Common myeloid progenitor, CD34-positive (primary cell): ENCODE results near the gene ZNF561.

Experiments
- CTCF ChIA-PET: fragments of 350-600 bp; sonication (Branson Sonifier 250); formaldehyde crosslinking; loops from one replicate; lab custom pipeline; 2021; ENCODE audit warnings: antibody characterized with exemption; lab: Charles Lee
- POLR2A ChIA-PET: fragments of 350-600 bp; sonication (Branson Sonifier 250); formaldehyde crosslinking; loops from one replicate; lab custom pipeline; 2021; ENCODE audit warnings: antibody characterized with exemption; lab: Charles Lee
- DNase-seq, 3 donors: peaks; one replicate each; pipeline versions ENCODE4 v3.0.0 to v3.0.0-alpha.2; 2013
- H3K27ac ChIP-seq, 2 experiments: 1 replicate in 1 of 2; 2 replicates in 1 of 2; pipeline ENCODE4 v1.7.0; 2013; ENCODE audit warnings: inconsistent platforms in 2 of 2, low read length in 2 of 2, mild to moderate bottlenecking in 2 of 2, low read depth in 1 of 2, moderate library complexity in 1 of 2; ENCODE audit not compliant: severe bottlenecking in 2 of 2, insufficient read depth in 1 of 2, poor library complexity in 1 of 2
- H3K27me3 ChIP-seq, 5 experiments: replicated peaks in 2 of 5; 1 replicate in 3 of 5; 2 replicates in 2 of 5; pipeline versions ENCODE4 v1.6.1 to v1.7.0; 2013; ENCODE audit warnings: low read length in 4 of 5, mild to moderate bottlenecking in 2 of 5, moderate library complexity in 2 of 5, inconsistent platforms in 1 of 5; ENCODE audit not compliant: insufficient read depth in 5 of 5, control insufficient read depth in 4 of 5
- H3K36me3 ChIP-seq, 4 experiments: 1 replicate in 2 of 4; 2 replicates in 2 of 4; pipeline versions ENCODE4 v1.6.1 to v1.7.0; 2013; ENCODE audit warnings: low read length in 3 of 4, control low read depth in 1 of 4, mild to moderate bottlenecking in 1 of 4; ENCODE audit not compliant: control insufficient read depth in 4 of 4, insufficient read depth in 4 of 4
- H3K4me1 ChIP-seq, 4 experiments: 1 replicate in 3 of 4; 2 replicates in 1 of 4; pipeline versions ENCODE4 v1.6.1 to v1.7.1; 2013; ENCODE audit warnings: low read length in 3 of 4, mild to moderate bottlenecking in 3 of 4, control low read depth in 1 of 4, inconsistent platforms in 1 of 4, moderate library complexity in 1 of 4; ENCODE audit not compliant: control insufficient read depth in 4 of 4, insufficient read depth in 4 of 4; ENCODE audit errors: control extremely low read depth in 1 of 4
- H3K4me3 ChIP-seq, 7 experiments: 1 replicate in 4 of 7; 2 replicates in 3 of 7; pipeline versions ENCODE4 v1.5.1 to v1.7.0; 2013; ENCODE audit warnings: mild to moderate bottlenecking in 7 of 7, low read length in 6 of 7, moderate library complexity in 6 of 7, inconsistent platforms in 2 of 7, low read depth in 2 of 7, control low read depth in 1 of 7; ENCODE audit not compliant: insufficient read depth in 4 of 7, control insufficient read depth in 1 of 7; ENCODE audit errors: extremely low read depth in 1 of 7
- H3K9me3 ChIP-seq, 5 experiments: 1 replicate in 4 of 5; 2 replicates in 1 of 5; pipeline versions ENCODE4 v1.6.1 to v1.7.1; 2013; ENCODE audit warnings: low read length in 4 of 5, mild to moderate bottlenecking in 2 of 5, inconsistent platforms in 1 of 5, low read depth in 1 of 5, moderate library complexity in 1 of 5; ENCODE audit not compliant: control insufficient read depth in 4 of 5, insufficient read depth in 2 of 5; ENCODE audit errors: control extremely low read depth in 1 of 5
- WGBS: methylation state at CpG from one replicate; pipeline ENCODE4 v1.1.5; 2013; ENCODE audit not compliant: insufficient coverage; 5-methylcytosine and 5-hydroxymethylcytosine counted together

Gene ZNF561

GRCh38 chr19:9650345-9650744, 29.3 kb upstream of the ZNF561 start:
- Histone ChIP-seq H3K27ac (no peak overlapping the region), H3K4me3 (no peak overlapping the region), H3K36me3 (peaks cover 33 to 70% (median 52%) of the 10 kb centered on the region in 4 experiments), H3K4me1 (no peaks in the 10 kb centered on the region), H3K9me3 (peaks cover 7 to 52% (median 44%) of the 10 kb centered on the region in 5 experiments), H3K27me3 (no peaks in the 10 kb centered on the region)
- ChIA-PET POLR2A (no interaction called here), CTCF (interaction anchor here (1.0 kb wide), 1 partner anchor 10 kb away, joined by 3 read pairs; no protein-coding TSS in a partner anchor)
- no peak for DNase-seq
- 90% methylated on average over 4 of the region's 5 CpGs for WGBS

DNA sequence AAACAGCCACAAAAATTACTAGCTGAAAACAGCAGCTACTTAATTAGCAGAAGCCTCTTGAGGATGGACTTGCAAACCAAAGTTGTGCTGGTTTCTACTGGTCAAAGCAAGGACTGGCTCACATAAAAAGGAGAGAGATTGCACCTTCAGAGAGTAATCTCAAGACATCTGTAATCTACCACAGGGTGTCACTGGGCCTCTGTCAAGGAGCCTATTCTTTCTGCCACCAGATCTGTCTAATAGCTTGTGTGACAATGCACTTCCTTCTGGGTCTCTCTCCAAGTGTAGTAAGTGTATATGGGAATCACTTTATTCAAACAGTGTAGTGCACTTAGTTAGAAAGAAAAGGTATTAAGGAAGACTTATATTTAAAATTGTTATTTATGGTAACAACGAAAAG, 24.4 kb upstream of the ZNF561 start:
- Histone ChIP-seq H3K9me3 (peaks cover 2 to 20% (median 8%) of the 10 kb centered on the region in 5 experiments), H3K4me1 (no peaks in the 10 kb centered on the region), H3K4me3 (no peak overlapping the region), H3K27ac (peak overlapping the region in 1 of 2 experiments; percentile 12), H3K36me3 (peaks cover 5 to 46% (median 23%) of the 10 kb centered on the region in 4 experiments), H3K27me3 (no peaks in the 10 kb centered on the region)
- peak; percentile 25 to 59 (median 45) for DNase-seq
- ChIA-PET POLR2A (interaction anchor here (0.6 kb wide), 1 partner anchor 107 kb away, joined by 3 read pairs; no protein-coding TSS in a partner anchor), CTCF (interaction anchor here (0.7 to 2.1 kb wide), 4 partner anchors 12 to 153 kb away, joined by 3 to 8 read pairs (median 3); no protein-coding TSS in a partner anchor)
- no CpG with 5 or more reads among the region's 1 CpG for WGBS

DNA sequence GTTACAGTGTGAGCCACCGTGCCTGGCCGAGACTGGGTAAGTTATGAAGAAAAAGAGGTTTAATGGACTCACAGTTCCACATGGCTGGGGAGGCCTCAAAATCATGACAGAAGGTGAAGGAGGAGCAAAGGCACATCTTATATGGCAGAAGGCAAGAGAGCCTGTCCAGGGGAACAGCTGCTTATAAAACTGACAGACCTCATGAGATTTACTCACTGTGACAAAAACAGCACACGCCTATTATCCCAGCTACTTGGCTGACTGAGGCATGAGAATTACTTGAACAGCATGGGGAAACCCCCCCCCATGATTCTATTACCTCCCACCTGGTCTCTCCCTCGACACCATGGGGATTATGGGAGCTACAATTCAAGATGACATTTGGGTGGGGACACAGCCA, 23.4 kb upstream of the ZNF561 start:
- POLR2A ChIA-PET: no interaction called here
- 96% methylated on average over 4 of the region's 4 CpGs for WGBS

GRCh38 chr19:9641810-9642209, 20.8 kb upstream of the ZNF561 start:
- POLR2A ChIA-PET: no interaction called here
- 100% methylated on average over 3 of the region's 6 CpGs for WGBS
- CTCF ChIA-PET: interaction anchor here (0.7 to 1.0 kb wide), 2 partner anchors 16 to 188 kb away, joined by 3 read pairs; no protein-coding TSS in a partner anchor

More for the DNA sequence above, 23.4 kb upstream of the ZNF561 start:
- no peak for DNase-seq
- Histone ChIP-seq H3K27me3 (no peaks in the 10 kb centered on the region), H3K4me1 (no peaks in the 10 kb centered on the region), H3K36me3 (peaks cover 4 to 42% (median 22%) of the 10 kb centered on the region in 4 experiments), H3K9me3 (peaks cover 0 to 14% (median 8%) of the 10 kb centered on the region in 5 experiments), H3K4me3 (no peak overlapping the region), H3K27ac (no peak overlapping the region)
- CTCF ChIA-PET: interaction anchor here (0.7 to 2.1 kb wide), 3 partner anchors 11 to 19 kb away, joined by 3 to 8 read pairs (median 4); no protein-coding TSS in a partner anchor

GRCh38 chr19:9640956-9641355, 19.9 kb upstream of the ZNF561 start:
- POLR2A ChIA-PET: no interaction called here
- H3K9me3 ChIP-seq: peaks cover 0 to 22% (median 9%) of the 10 kb centered on the region in 5 experiments

More at GRCh38 chr19:9641810-9642209, 20.8 kb upstream of the ZNF561 start:
- Histone ChIP-seq H3K36me3 (peaks cover 7 to 48% (median 19%) of the 10 kb centered on the region in 4 experiments), H3K9me3 (peaks cover 0 to 17% (median 8%) of the 10 kb centered on the region in 5 experiments), H3K27ac (no peak overlapping the region), H3K27me3 (no peaks in the 10 kb centered on the region), H3K4me3 (no peak overlapping the region), H3K4me1 (no peaks in the 10 kb centered on the region)
- DNase-seq: peak in 2 of 3 donors; percentile 17 to 29

DNA sequence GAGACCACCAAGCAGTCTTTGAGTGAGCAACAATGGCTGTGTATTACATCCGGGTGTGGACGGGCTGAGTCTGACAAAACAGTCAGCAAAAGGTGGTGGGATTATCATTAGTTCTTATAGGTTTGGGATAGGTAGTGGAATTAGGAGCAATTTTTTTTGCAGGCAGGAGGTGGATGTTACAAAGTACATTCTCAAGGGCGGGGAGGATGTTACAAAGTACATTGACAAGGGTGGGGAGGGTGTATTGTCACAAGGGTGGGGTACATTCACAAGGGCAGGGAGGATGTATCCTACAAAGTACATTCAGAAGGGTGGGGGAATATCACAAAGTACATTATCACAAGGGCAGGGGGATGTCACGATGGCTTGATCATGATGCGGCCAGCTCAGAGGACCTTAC, 15.0 kb upstream of the ZNF561 start:
- 97% methylated on average over 5 of the region's 5 CpGs for WGBS
- Histone ChIP-seq H3K27ac (no peak overlapping the region), H3K36me3 (peaks cover 11 to 67% (median 30%) of the 10 kb centered on the region in 4 experiments), H3K4me1 (no peaks in the 10 kb centered on the region), H3K9me3 (peaks cover 0 to 17% (median 2%) of the 10 kb centered on the region in 5 experiments), H3K27me3 (no peaks in the 10 kb centered on the region), H3K4me3 (no peak overlapping the region)
- POLR2A ChIA-PET: no interaction called here
- CTCF ChIA-PET: interaction anchor here (1.4 kb wide), 1 partner anchor 10 kb away, joined by 4 read pairs; no protein-coding TSS in a partner anchor
- DNase-seq: no peak

More at GRCh38 chr19:9640956-9641355, 19.9 kb upstream of the ZNF561 start:
- CTCF ChIA-PET: no interaction called here
- H3K27me3 ChIP-seq: no peaks in the 10 kb centered on the region
- peak overlapping the region in 1 of 7 experiments; percentile 1 for H3K4me3 ChIP-seq
- 100% methylated on average over 1 of the region's 1 CpG for WGBS
- H3K27ac ChIP-seq: no peak overlapping the region
- H3K36me3 ChIP-seq: peaks cover 7 to 54% (median 23%) of the 10 kb centered on the region in 4 experiments
- no peaks in the 10 kb centered on the region for H3K4me1 ChIP-seq
- DNase-seq: no peak

- Histone ChIP-seq H3K27ac (peak overlapping the region in 1 of 2 experiments; percentile 22), H3K4me1 (peaks cover 0 to 2% (median 0%) of the 10 kb centered on the region in 4 experiments), H3K4me3 (no peak overlapping the region), H3K9me3 (no peaks in the 10 kb centered on the region), H3K27me3 (no peaks in the 10 kb centered on the region), H3K36me3 (peaks cover 5 to 9% (median 6%) of the 10 kb centered on the region in 4 experiments)
- WGBS: 44% methylated on average over 2 of the region's 2 CpGs
- CTCF ChIA-PET: interaction anchor here (0.8 to 1.5 kb wide), 4 partner anchors 17 to 171 kb away, joined by 3 to 5 read pairs (median 4); no protein-coding TSS in a partner anchor
- no peak for DNase-seq
- POLR2A ChIA-PET: no interaction called here
These were observed 6.8 kb upstream of the ZNF561 start for GRCh38 chr19:9627856-9628255.
